NAMALWA (cell line): ENCODE results near the gene CIAO2B.
"Not testable (repeated sequence)": the region's sequence is repeated elsewhere in the genome, so short reads cannot be mapped to it uniquely, and the experiment has no call there.

Experiments used
- DNase-seq: peaks from one replicate; pipeline ENCODE4 v3.0.0-alpha.2; 2015; ENCODE audit warnings: low spot score

CIAO2B gene

DNA sequence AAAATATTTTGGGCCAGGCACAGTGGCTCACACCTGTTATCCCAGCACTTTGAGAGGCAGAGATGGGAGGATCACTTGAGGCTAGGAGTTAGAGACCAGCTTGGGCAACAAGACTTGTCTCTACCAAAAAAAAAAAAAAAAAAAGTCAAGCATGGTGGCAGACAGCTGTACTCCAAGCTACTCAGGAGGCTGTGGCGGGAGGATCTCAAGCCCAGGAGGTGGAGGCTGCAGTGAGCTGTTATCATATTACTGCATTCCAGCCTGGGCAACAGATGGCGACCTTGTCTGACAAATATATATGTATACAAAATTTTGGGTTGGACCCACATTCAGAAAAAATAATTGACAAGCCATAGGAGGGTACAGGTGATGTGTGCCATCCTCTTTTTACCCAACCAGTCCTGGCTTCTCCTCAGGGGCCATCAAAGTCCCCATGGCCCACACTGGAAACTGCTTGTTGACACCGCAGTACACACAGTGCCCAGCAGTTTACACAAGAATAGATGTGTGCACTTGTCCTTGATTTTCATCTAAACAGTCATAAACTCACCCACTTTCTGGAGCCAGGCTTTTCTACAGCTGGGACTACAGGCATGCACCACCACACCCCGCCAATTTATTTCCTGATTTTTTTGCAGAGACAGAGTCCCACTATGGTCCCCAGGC lies 2.8 kb upstream of the CIAO2B start:
- no peak for DNase-seq

- DNase-seq = no peak
Measured at GRCh38 chr16:66936462-66936861, 2.3 kb upstream of the CIAO2B start.

DNA sequence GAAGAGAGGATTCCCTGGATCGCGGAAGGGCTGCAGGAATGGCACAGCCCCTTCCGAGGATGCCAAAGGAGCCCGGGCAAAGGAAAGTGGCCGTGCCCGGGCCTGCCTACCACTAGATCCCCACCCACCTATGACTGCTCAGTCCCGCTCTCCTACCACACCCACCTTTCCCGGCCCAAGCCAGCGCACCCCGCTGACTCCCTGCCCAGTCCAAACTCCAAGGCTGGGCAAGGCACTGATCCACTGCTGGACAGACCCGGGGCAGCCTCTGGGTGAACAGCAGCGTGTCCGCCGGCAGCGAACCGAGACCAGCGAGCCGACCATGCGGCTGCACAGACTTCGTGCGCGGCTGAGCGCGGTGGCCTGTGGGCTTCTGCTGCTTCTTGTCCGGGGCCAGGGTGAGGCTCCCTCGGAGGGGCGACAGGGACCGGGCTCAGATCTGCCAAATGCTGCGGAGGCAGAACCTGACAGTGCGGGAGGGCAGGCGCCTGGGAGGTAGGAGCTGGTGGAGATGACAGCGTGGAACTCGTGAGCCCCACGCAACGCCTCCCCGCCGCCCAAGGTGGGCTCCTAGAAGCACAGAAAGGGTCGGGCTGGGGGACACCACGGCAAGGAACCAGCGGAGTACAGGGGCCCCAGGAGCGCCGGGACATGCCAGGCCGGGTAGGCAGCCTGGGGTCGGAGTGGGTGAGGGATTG lies 1.3 kb upstream of the CIAO2B start, which contains the start of gene CES2:
Gene CES2 (plus strand): TSS at position 203 of the 698 bp plus-strand sequence. CDS start 120 bp downstream, at position 323.
- no peak for DNase-seq

- not testable (repeated sequence) for DNase-seq
Measured at GRCh38 chr16:66934839-66935313, 674 bp upstream of the CIAO2B start.

GRCh38 chr16:66933776-66934137 lies 445 bp downstream of the CIAO2B start:
- no peak for DNase-seq

- DNase-seq = no peak
Measured at GRCh38 chr16:66932076-66932475, 2.1 kb downstream of the CIAO2B start.

DNA sequence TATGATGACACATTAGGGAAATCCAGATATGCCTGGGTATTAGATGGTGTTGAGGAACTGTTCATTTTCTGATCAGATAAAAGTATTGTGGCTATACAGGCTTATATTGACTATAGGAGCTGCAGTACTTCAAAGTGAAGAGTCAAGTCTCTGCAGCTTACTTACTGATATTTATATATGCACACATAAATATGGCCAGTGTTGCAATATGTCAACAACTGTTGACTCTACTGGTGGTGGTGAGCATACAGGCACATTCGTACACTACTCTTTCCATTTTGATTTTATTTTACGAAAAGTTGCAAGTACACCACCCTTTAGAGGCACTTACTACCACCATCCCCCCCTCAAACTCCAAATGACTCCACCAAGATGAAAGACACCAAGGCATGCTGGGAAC lies 2.5 kb downstream of the CIAO2B start:
- no peak for DNase-seq

DNA sequence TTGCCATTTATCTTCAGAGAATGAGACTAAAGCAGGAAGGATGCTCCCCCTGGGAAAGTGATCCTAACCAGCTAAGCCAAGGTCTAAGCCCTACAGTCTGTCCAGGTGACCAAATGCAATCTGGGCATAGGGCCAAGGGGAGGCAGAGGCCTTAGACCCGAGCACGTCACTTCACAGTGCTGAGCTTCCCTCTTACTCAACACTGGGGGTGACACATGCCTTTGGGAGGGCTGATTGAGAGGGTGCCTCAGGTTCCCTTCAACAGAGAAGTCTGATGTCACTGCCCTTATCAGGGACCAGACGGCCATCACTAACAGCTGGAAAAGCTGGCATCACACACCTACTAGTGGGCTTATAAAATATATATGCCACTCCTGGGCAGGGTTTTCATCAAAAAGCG lies 4.0 kb downstream of the CIAO2B start:
- DNase-seq = no peak

GRCh38 chr16:66928702-66929388 lies 5.4 kb downstream of the CIAO2B start:
- peak; percentile 52 for DNase-seq

DNA sequence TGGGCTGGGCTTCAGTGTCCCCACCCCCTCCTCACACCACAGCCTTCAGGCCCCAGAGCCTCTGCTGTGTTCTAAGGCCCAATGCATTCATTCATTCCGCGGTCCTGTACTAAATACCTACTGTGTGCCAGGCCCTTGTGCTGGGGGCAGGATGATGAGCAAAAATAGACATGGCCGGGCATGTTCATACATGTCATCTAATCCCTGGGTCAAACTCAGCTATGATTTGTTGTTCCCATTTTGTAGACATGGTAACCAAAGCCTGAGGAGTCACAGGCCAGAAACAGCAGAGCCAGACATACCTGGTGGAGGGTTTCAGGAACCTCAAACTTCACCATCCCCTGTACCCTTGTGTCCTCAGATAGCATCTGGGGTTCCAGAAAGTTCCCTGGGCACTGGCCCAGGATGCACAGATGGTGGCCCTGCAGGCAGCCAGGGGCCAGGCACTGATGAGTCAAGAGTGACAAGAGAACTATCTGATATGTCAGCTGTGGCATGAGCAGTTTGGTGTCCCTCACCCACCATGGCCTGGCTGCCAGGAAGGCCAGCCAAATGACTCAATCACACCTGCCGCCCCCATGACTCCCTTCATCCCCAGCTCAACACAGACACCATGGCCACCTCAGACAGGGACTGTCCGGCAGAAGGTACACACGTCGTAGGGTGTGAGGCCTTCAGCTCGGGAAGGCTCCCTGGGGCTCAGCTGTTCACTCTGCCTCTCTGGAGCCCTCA lies 6.1 kb downstream of the CIAO2B start:
- no peak for DNase-seq

- DNase-seq = peak; percentile 28
Measured at GRCh38 chr16:66926961-66927436, 7.2 kb downstream of the CIAO2B start.

GRCh38 chr16:66926171-66926947 lies 7.8 kb downstream of the CIAO2B start:
- DNase-seq = peak; percentile 17

GRCh38 chr16:66925322-66925840 lies 8.8 kb downstream of the CIAO2B start, which contains the start of gene RRAD:
RRAD (minus strand) TSS chr16:66925535; CDS start chr16:66925179, 356 bp downstream.
- DNase-seq = no peak

DNA sequence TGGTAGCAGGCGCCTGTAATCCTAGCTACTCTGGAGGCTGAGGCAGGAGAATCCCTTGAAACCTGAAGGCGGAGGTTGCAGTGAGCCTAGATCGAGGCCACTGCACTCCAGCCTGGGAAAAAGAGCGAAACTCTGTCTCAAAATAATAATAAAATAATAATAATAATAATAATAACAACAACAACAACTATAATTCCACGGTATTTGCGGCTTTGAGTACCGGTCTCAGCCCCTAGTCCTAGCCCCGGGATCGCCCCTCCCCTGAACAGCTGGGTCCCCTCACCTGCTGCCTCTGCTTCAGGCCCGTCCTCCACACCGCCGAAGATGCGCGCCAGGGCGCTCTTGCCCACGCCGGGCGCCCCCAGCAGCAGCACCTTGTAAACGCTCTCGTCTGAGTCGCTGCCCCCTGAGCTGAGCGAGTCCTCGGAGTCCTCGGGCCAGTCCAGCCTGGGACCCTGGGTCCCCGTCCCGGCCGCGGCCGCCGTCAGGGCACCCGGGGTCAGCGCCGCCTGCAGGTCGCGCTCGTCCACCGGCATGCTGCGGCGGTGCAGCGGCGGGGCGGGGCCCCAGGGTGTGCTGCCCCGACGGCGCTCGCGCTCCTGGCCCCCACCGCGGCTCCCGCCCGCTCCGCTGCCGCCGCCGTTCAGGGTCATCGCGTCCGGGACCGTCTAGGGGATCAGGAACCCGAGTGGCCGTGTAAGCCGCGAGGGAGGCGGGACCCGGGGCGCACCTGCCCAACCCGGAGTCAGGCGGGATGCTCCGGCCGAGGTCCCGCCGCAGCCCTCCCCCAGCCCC lies 9.5 kb downstream of the CIAO2B start:
- no peak for DNase-seq

DNA sequence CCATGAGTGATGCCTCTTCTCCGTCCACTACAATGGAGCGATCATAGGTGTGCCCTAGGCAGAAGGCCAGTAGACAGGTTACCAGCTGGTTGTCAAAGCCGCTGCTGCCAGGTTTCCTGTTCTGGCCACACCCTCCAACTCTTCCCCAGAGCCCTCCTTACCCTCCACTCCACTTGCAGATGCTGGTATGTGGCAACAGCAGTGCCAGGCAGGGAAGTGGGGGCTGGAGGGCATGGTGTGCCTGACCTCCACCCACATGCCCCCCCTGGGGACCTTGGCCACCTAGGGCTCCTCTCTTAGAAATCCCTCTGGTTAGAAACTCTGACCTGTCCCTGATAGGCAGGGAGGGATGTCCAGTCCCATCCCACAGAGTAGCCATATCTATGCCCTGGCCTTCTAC lies 10.3 kb downstream of the CIAO2B start:
- no peak for DNase-seq

- DNase-seq = no peak
Measured at GRCh38 chr16:66923247-66923731, 10.9 kb downstream of the CIAO2B start.

- DNase-seq = no peak
Measured at GRCh38 chr16:66921729-66922450, 12.3 kb downstream of the CIAO2B start.

GRCh38 chr16:66920924-66921680 lies 13.1 kb downstream of the CIAO2B start:
- no peak for DNase-seq

GRCh38 chr16:66920299-66920590 lies 14.0 kb downstream of the CIAO2B start:
- no peak for DNase-seq
